Stimulated activated CD4-positive, alpha-beta T cell treated with anti-CD3 and anti-CD28 coated beads, TNF-alpha, amount 100 ng/mL, for 48 hours (primary cell): ENCODE results near the gene CMTM4.
"Not testable (repeated sequence)": the region's sequence is repeated elsewhere in the genome, so short reads cannot be mapped to it uniquely, and the experiment has no call there.

Source experiments
- DNase-seq, 3 donors: peaks; one replicate each; pipeline ENCODE4 v3.0.0-alpha.2; 2020; ENCODE audit warnings: low read depth in 3 of 3

The CMTM4 gene

DNA sequence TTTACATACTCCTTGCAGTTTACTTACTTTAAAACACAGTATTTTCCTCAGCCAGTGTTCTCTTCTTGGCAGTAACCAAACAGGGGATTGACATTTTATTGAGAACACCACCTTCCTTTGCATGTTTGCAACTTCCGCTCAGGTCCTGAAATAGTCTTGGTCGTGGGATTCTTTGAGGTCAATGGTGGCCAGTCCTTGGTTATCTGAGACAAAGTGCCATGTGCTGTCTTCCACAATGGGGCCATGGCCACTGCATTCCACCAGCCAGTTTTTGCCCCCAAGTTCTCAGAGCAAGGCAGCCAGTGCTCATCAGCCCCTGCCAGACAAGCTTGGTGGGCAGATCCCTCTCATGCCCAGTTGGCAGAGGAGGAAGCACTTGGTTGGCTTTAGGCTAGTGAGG, 22.9 kb downstream of the CMTM4 start:
- no peak for DNase-seq

GRCh38 chr16:66670691-66671388, 25.7 kb downstream of the CMTM4 start:
- DNase-seq, result no peak

- no peak for DNase-seq
Measured at GRCh38 chr16:66668777-66669444, 27.6 kb downstream of the CMTM4 start.

- DNase-seq, result no peak
Measured at GRCh38 chr16:66667944-66668343, 28.6 kb downstream of the CMTM4 start.

DNA sequence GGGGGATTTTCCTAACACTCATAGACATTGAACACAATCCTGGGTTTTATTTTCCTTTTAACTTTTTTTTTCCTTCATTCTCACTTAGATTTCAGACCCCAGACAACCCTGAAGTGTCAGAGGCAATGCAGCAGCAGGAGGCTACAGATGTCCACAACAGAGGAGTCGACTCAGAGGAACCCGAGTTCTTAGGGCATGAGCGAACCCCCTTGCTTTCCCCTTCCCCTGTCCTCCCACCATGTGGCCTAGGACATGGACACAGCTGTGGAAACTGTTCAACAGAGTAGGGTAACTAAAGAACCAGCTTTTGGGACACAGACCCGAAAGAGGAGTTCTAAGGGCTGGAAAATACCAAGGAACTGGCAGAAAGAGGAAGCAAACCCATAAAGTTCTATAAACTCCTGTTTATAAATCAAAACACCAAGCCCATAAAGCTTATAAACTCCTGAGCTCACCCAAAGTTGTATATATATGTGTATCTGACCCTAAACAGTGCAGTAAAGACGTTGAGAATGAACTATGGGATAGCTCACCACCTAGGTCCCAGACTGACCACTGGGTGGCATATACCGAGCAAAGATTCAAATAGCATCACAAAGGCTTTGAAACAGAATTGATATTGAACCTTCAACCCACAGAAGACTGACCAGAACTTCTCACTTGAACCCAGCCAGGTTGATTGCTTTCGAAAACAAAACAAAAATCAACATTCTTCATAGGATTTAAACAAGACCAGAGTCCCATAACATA, 33.9 kb downstream of the CMTM4 start:
- DNase-seq, result no peak

- not testable (repeated sequence) for DNase-seq
Measured at GRCh38 chr16:66661671-66662346, 34.7 kb downstream of the CMTM4 start.

DNA sequence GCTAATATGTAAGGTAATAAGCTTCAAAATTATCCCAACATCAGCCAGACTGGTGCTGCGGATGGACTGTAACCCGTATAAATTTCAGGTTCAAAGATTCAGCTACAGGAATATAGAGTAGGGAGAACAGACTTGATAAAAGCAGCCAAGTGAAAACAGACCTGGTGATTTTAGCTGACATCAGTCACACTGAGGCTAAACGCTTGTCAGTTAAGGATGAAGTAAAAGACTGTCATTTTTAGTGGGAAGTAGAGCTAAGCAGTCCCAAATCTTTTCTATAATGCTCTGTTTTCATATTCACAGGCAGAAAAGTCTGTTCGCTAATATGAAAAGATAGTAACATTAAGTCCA, 35.4 kb downstream of the CMTM4 start:
- DNase-seq, result no peak

DNA sequence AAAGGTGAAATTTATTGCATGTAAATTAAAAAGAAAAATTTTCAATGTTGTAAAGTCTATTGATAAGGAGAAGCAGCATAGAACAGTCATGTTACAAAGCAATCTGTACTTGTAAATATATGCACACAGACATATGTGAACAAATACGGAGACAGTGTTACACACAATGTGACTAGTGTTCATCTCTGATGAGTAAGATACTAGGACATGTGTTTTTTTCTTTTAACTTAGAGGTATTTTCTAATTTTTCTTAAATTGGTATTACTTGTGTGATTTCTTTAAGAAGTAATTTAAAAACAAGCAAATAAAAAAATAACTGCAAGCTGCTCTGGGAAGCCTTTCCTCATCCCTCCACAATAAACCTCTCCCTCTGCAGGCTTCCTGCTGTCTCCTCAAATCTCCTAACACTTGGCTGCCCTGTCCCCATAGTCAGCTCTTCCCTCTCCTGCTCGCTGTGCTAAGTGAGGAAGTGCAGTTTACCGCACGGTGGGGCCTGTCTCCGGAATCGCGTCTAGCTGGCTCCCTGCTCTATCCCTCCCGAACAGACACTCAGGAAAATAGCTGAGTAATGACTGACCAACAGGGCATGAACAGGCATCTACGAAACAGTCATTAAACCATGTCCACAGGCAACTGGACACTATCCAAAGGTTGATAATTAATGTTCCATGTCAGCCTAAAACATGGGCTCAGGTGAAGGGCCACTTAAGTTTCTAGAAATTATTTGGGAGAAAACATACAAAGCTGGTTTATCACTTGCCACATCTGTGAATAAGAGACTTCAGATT, 35.9 kb downstream of the CMTM4 start:
- DNase-seq, result no peak

DNA sequence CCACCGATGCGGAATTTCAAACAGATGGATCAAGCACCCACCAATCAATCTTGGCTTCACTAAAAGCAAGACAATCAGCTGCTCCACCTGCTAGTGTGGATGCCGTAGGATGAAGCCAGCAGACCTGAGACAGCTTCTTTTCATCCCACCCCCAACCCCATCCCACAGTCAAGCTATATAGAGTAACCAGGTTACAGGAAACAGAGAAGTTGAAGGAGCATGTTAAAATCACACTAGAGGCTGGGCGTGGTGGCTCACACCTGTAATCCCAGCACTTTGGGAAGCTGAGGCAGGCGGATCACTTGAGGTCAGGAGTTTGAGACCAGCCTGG, 37.7 kb downstream of the CMTM4 start:
- no peak for DNase-seq

DNA sequence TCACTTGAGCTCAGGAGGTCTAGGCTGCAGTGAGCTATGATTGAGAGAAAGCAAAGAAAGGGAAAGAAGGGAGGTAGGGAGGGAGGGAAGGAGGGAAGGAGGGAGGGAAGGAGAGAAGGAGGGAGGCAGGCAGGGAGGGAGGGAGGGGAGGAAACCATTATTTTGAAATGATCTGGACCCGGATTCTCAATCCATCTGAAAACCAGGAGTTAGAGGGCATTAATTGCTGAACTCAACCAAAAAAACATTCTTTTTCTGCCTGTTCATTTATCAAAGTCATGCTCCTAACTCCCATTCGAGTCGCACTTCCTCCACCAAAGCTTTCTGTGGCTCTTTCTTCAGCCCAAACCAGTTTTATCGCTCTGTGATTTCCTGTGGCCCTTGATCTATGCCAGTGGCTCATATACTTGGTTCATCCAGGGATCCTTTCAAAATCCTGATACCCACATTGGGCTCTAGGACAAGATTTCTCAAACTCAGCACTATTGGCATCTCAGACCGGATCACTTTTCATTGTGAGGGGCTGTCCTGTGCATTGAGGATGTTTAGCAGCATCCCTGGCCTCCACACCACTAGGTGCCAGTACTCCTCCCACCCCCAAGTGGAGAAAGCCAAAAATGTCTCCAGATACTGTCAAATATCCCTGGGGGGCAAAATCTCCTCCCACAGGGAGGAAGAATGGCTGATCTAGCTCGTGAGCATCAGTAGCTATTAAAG, 38.2 kb downstream of the CMTM4 start:
- no peak for DNase-seq

DNA sequence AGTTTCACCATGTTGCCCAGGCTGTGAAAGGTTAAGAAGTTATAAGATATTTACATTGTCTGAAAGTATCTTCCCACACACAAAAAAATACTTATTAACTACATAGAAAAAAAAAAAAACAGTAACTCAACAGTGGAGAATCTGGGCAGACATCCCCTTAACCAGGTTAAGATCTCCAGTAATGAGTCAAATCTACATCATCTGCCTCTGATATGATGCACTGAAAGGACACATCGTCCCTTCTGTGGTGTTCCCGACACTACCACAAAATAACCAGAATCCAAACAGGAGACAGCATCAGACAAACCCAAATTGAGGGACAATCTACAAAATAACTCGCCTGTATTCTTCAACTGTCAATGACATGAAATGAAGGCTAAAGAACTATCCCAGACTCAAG, 40.0 kb downstream of the CMTM4 start:
- DNase-seq, result no peak

DNA sequence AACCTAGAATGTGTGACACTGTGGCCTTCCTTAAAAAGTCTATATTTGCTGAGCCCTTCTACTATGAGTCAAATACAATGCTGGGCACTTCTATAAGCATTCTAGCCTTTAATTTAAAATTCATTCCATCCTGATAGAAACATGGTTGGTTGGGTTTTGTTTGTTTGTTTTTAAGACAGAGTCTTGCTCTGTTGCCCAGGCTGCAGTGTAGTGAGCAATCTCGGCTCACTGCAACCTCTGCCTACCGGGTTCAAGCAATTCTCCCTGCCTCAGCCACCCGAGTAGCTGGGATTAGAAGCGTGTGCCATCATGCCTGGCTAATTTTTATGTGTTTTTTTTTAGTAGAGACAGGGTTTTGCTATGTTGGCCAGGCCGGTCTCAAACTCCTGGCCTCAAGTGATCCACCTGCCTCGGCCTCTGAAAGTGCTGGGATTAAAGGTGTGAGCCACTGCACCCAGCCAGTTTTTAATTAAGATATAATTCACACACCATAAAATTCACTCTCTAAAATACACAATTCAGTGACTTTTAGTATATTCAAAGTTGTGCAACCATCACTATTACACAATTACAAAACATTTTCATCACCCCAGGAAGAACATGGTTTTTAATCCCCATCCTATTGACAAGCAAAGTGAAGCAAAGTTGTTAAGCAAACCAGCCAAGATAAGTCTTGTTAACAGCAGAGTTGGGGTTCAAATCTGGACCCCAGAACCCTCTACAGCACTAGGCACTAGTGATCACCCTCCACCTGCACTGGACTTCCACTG, 42.8 kb downstream of the CMTM4 start:
- no peak for DNase-seq

GRCh38 chr16:66652661-66653360, 43.7 kb downstream of the CMTM4 start:
- no peak for DNase-seq

GRCh38 chr16:66651965-66652364, 44.6 kb downstream of the CMTM4 start:
- DNase-seq, result no peak

DNA sequence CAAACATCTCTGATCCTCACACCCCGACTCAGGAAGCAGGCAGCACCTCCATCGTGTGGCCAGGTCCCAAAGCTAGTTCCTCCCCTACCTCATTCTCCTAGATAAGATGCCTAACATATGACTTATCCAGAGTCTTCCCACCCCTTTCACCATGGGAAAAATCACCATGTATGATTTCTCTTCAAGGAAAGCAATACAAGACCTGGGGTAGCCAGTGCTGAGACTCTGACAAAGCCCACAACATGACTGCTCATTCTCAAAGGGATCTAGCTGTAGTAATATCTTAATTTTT, 45.1 kb downstream of the CMTM4 start:
- DNase-seq, result no peak

- peak; percentile 64 to 85 (median 70) for DNase-seq
Measured at GRCh38 chr16:66650707-66651473, 45.7 kb downstream of the CMTM4 start.

GRCh38 chr16:66649636-66650205, 46.8 kb downstream of the CMTM4 start:
- DNase-seq, result no peak

DNA sequence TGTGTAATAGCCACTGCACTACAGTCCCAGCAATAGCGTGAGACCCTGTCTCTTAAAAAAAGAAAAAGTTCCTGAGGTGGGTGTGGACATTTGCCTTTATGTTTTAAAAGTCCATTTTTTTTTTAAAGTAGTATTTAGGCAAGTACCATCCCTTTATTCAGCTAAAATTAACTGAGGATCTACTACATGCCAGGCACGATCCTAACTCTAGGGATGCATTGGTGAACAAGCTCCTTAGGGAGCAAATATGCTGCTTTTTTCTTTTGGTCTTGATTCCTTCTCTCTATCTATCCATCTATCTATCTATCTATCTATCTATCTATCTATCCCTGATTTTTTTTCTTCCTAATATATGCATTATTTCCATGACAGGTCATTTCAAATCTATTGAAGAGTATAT, 47.4 kb downstream of the CMTM4 start:
- DNase-seq, result no peak

GRCh38 chr16:66647866-66648265, 48.7 kb downstream of the CMTM4 start:
- DNase-seq, result no peak
